Progenitor cell of endocrine pancreas (in vitro differentiated cells): ENCODE results near the gene UBE2J1. TPM values are rescaled to one million over a fixed set of nuclear protein-coding genes. Genes with fewer than 3 reads are reported as not detected.
A peak's percentile ranks its signal among the peaks of the same experiment; 100 is the strongest.

ENCODE experiments used
- DNase-seq: peaks from one replicate; pipeline ENCODE4 v3.0.0; 2021; ENCODE audit warnings: low spot score; ENCODE audit not compliant: unreplicated experiment
- H3K27ac Mint-ChIP-seq: 2 replicates; pipeline ENCODE4 v1.8.0; 2021; ENCODE audit warnings: mild to moderate bottlenecking, moderate library complexity, mixed read lengths
- H3K27me3 Mint-ChIP-seq: 2 replicates; pipeline ENCODE4 v1.8.0; 2021; ENCODE audit warnings: mixed read lengths
- H3K36me3 Mint-ChIP-seq: 2 replicates; pipeline ENCODE4 v1.8.0; 2022; ENCODE audit warnings: mixed read lengths; ENCODE audit not compliant: insufficient read depth
- H3K4me1 Mint-ChIP-seq: 2 replicates; pipeline ENCODE4 v1.8.0; 2021; ENCODE audit warnings: low read depth, mixed read lengths
- H3K4me3 Mint-ChIP-seq: 2 replicates; pipeline ENCODE4 v1.8.0; 2021; ENCODE audit warnings: low read depth, mild to moderate bottlenecking, moderate library complexity, mixed read lengths
- H3K9me3 Mint-ChIP-seq: 2 replicates; pipeline ENCODE4 v1.8.0; 2021; ENCODE audit warnings: low read depth, mixed read lengths
- CTCF ChIP-seq: fragments of 200-600 bp; sonication (generic); IDR thresholded peaks from one replicate; pipeline ENCODE4 v1.5.0; 2021; ENCODE audit warnings: antibody characterized with exemption, mild to moderate bottlenecking; ENCODE audit not compliant: unreplicated experiment
- total RNA-seq: library from RNA; stranded (reverse); gene quantifications from 2 replicates; pipeline ENCODE4 v1.2.1, GENCODE V29; 2021

UBE2J1 gene
- total RNA-seq, 1 donor from 2014 or later = 36.2 TPM

GRCh38 chr6:89302936-89303335, 49.6 kb downstream of the UBE2J1 start:
- TF ChIP-seq CTCF = no peak
- Mint-ChIP-seq H3K4me3 (no peak overlapping the region), H3K9me3 (peaks cover 3% of the 10 kb centered on the region), H3K27ac (no peak overlapping the region), H3K27me3 (no peaks in the 10 kb centered on the region), H3K4me1 (peaks cover 1% of the 10 kb centered on the region), H3K36me3 (no peaks in the 10 kb centered on the region)
- DNase-seq = no peak

DNA sequence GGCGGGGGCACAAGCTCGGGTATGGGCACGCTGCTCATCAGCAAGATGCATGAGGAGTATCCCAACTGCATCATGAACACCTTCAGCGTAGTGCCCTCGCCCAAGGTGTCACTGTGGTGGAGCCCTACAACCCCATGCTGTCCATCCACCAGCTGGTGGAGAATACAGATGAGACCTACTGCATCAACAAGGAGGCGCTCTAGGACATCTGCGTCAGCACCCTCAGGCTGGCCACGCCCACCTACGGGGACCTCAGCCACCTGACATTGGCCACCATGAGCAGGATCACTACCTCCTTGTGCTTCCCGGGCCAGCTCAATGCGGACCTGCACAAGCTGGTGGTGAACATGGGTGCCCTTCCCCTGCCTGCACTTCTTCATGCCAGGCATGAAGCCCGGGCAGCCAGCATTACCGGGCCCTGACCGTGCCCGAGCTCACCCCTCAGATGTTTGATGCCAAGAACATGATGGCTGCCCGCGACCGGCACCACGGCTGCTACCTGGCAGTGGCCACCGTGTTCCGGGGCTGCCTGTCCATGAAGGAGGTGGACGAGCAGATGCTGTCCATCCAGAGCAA, 50.2 kb downstream of the UBE2J1 start:
- Mint-ChIP-seq H3K9me3 (peaks cover 3% of the 10 kb centered on the region), H3K4me1 (peaks cover 1% of the 10 kb centered on the region), H3K27ac (no peak overlapping the region), H3K4me3 (no peak overlapping the region), H3K36me3 (no peaks in the 10 kb centered on the region), H3K27me3 (no peaks in the 10 kb centered on the region)
- no peak for DNase-seq
- TF ChIP-seq CTCF = no peak

DNA sequence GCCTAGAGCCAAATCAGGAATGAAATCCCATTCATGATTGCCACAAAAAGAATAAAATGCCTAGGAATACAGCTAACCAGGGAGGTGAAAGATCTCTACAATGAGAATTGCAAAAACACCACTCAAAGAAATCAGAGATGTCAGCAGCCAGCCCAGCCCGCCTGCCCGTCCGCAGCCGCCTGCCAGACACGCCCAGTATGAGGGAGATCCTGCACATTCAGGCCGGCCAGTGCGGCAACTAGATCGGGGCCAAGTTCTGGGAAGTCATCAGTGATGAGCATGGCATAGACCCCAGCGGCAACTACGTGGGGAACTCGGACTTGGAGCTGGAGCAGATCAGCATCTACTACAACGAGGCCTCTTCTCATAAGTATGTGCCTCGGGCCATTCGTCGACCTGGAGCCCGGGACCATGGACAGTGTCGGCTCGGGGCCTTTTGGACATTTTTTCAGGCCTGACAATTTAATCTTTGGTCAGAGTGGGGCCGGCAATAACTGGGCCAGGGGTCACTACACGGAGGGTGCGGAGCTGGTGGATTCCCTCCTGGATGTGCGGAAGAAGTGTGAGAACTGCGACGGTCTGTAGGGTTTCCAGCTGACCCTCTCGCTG, 50.8 kb downstream of the UBE2J1 start:
- H3K27ac Mint-ChIP-seq = no peak overlapping the region
- H3K4me3 Mint-ChIP-seq = no peak overlapping the region
- H3K27me3 Mint-ChIP-seq = no peaks in the 10 kb centered on the region
- TF ChIP-seq CTCF = no peak
- peaks cover 3% of the 10 kb centered on the region for H3K9me3 Mint-ChIP-seq
- no peaks in the 10 kb centered on the region for H3K36me3 Mint-ChIP-seq
- DNase-seq = no peak
- H3K4me1 Mint-ChIP-seq = peaks cover 1% of the 10 kb centered on the region

- H3K27ac Mint-ChIP-seq = no peak overlapping the region
- H3K27me3 Mint-ChIP-seq = no peaks in the 10 kb centered on the region
- no peaks in the 10 kb centered on the region for H3K36me3 Mint-ChIP-seq
- H3K4me1 Mint-ChIP-seq = peaks cover 1% of the 10 kb centered on the region
- peaks cover 6% of the 10 kb centered on the region for H3K9me3 Mint-ChIP-seq
- DNase-seq = no peak
- TF ChIP-seq CTCF = peak; percentile 18
- no peak overlapping the region for H3K4me3 Mint-ChIP-seq
Observed at GRCh38 chr6:89299466-89299850, 53.1 kb downstream of the UBE2J1 start.

- H3K36me3 Mint-ChIP-seq = no peaks in the 10 kb centered on the region
- H3K27me3 Mint-ChIP-seq = no peaks in the 10 kb centered on the region
- H3K4me3 Mint-ChIP-seq = no peak overlapping the region
- peaks cover 6% of the 10 kb centered on the region for H3K9me3 Mint-ChIP-seq
- peak overlapping the region; percentile 16 for H3K27ac Mint-ChIP-seq
- no peak for DNase-seq
- TF ChIP-seq CTCF = no peak
- peaks cover 1% of the 10 kb centered on the region for H3K4me1 Mint-ChIP-seq
Observed at GRCh38 chr6:89298680-89299465, 53.6 kb downstream of the UBE2J1 start.
